GM12878 (cell line): ENCODE measurements around the gene FOXJ1. TPM values are rescaled to one million over a fixed set of nuclear protein-coding genes. Genes with fewer than 3 reads are reported as not detected.

Experiments
- ATF7 ChIP-seq: fragments of 450-650 bp; IDR thresholded peaks from 2 replicates; pipeline ENCODE4 v1.6.1; 2016; ENCODE audit warnings: low read depth, mild to moderate bottlenecking
- BMI1 ChIP-seq: fragments of 450-650 bp; IDR thresholded peaks from 2 replicates; pipeline ENCODE4 v1.6.1; 2016; ENCODE audit warnings: mild to moderate bottlenecking, moderate library complexity, borderline replicate concordance
- CREB1 ChIP-seq: IDR thresholded peaks from 2 replicates; pipeline ENCODE4 v1.6.1; 2012; ENCODE audit warnings: low read depth, mild to moderate bottlenecking, inconsistent platforms
- DPF2 ChIP-seq: fragments of 450-650 bp; IDR thresholded peaks from 2 replicates; pipeline ENCODE4 v1.6.1; 2017; ENCODE audit warnings: mild to moderate bottlenecking
- EZH2 ChIP-seq: IDR thresholded peaks from 2 replicates; pipeline ENCODE4 v1.6.1; 2012; ENCODE audit warnings: low read depth, mild to moderate bottlenecking, control low read depth, inconsistent platforms, low read length, borderline replicate concordance; ENCODE audit not compliant: control insufficient read depth
- HDAC2 ChIP-seq: fragments of 200-600 bp; sonication (generic); IDR thresholded peaks from 2 replicates; pipeline ENCODE4 v1.6.1; 2017
- LARP7 ChIP-seq: fragments of 450-650 bp; IDR thresholded peaks from 2 replicates; pipeline ENCODE4 v1.6.1; 2017; ENCODE audit warnings: mild to moderate bottlenecking
- MEF2A ChIP-seq: IDR thresholded peaks from 2 replicates; pipeline ENCODE4 v1.6.1; 2011; ENCODE audit warnings: low read depth, mild to moderate bottlenecking, low read length, moderate library complexity; ENCODE audit not compliant: insufficient read depth
- NFYA ChIP-seq: IDR thresholded peaks from 2 replicates; pipeline ENCODE4 v1.6.1; 2011; ENCODE audit warnings: low read depth, mild to moderate bottlenecking, low read length, improper control_type of control experiment, borderline replicate concordance
- PAX8 ChIP-seq: fragments of 450-650 bp; IDR thresholded peaks from 2 replicates; pipeline ENCODE4 v1.6.1; 2017; ENCODE audit warnings: mild to moderate bottlenecking, moderate library complexity
- RAD21 ChIP-seq: IDR thresholded peaks from 2 replicates; pipeline ENCODE4 v1.6.1; 2011; ENCODE audit warnings: mild to moderate bottlenecking, low read depth, low read length, moderate library complexity; ENCODE audit not compliant: insufficient read depth
- STAT1 ChIP-seq: fragments of 450-650 bp; conservative IDR thresholded peaks from 2 replicates; pipeline ENCODE4 v1.6.1; 2014; ENCODE audit warnings: antibody characterized with exemption, mild to moderate bottlenecking
- ZNF217 ChIP-seq: fragments of 450-650 bp; IDR thresholded peaks from 2 replicates; pipeline ENCODE4 v1.6.1; 2017; ENCODE audit warnings: antibody characterized with exemption, mild to moderate bottlenecking
- ZNF274 ChIP-seq: IDR thresholded peaks from one replicate; pipeline ENCODE4 v1.8.0; 2011; ENCODE audit not compliant: insufficient read length, insufficient read depth
- polyA plus RNA-seq, 11 experiments: library from polyadenylated mRNA; depleted of rRNA in 4 of 11; unstranded in 6 of 11; stranded (reverse) in 5 of 11; fragments of >200 nt; fragmentation: Nextera tagmentation in 4 of 11; fragmentation: Illumina TruSeq in 1 of 11; extraction: Ambion mirVana in 4 of 11; extraction: Trizol in 1 of 11; gene quantifications; 1 replicate in 1 of 11; 2 replicates in 10 of 11; pipeline versions ENCODE4 v1.2.1 to v1.2.3, GENCODE V29; 2011 to 2016; ENCODE audit warnings: inconsistent platforms in 2 of 11, missing spikeins in 2 of 11, low read depth in 1 of 11
- total RNA-seq, 4 experiments: library from RNA; depleted of rRNA in 3 of 4; stranded (reverse); fragments of >200 nt in 3 of 4; fragmentation: Illumina TruSeq in 1 of 4; extraction: Trizol in 1 of 4; gene quantifications; 2 replicates each; pipeline versions ENCODE4 v1.2.1 to v1.2.3, GENCODE V29; 2013 to 2021
- TF ChIP-seq, protein P1 (sequence below): fragments of 450-650 bp; IDR thresholded peaks from 2 replicates; pipeline ENCODE4 v1.6.1; 2016; ENCODE audit warnings: mild to moderate bottlenecking

Gene FOXJ1
- total and polyA plus RNA-seq, 10 of the 15 experiments (the other 5 are each of a cell fraction or from before 2014, with no cell fraction given) = not detected

DNA sequence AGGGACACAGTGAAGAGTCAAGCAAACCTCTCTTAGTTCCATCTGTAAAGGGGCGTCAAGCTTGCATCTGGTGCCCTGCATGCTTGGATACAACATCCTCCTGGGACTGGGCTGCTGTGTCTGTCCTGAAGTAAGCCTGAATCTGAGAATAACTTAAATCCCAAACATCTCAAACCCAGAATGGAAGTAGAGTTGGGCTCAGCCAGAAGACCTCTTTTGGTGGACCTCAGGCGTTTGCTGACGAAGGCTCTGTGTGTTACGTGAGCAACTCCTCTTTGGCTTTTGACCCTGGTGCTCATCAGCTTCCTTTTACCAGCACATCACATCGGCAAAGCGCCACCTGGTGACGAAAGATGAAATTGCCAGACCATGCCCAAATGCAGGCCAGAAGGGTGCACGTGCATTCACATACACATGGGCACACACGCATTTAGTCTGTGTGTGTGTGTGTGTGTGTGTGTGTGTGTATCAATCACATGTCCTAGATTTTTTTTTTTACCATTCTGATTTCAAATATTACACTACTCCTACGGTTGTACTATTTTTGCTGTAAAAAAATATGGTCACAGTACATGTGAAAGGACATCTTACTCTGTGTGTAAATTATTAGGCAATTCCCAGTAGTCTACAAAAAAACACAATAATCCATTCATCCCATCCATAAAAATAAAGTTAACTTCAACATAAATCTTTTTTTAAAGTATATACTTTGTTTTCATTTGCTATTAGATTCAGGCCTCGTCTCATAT is 41.1 kb upstream of the FOXJ1 start (continued):
- TF ChIP-seq CREB1 (peak; percentile 71), LARP7 (no peak), BMI1 (no peak), ZNF274 (no peak), HDAC2 (no peak), RAD21 (peak; percentile 81), ATF7 (no peak; the same call in 1 of the 2 replicates), EZH2 (no peak), NFYA (no peak), STAT1 (no peak), DPF2 (0 out of 2 replicates have a peak, but pooled peaks have one; percentile 15), PAX8 (no peak), MEF2A (0 out of 2 replicates have a peak, but pooled peaks have one; percentile 36), ZNF217 (no peak)
- TF ChIP-seq, protein P1, sequence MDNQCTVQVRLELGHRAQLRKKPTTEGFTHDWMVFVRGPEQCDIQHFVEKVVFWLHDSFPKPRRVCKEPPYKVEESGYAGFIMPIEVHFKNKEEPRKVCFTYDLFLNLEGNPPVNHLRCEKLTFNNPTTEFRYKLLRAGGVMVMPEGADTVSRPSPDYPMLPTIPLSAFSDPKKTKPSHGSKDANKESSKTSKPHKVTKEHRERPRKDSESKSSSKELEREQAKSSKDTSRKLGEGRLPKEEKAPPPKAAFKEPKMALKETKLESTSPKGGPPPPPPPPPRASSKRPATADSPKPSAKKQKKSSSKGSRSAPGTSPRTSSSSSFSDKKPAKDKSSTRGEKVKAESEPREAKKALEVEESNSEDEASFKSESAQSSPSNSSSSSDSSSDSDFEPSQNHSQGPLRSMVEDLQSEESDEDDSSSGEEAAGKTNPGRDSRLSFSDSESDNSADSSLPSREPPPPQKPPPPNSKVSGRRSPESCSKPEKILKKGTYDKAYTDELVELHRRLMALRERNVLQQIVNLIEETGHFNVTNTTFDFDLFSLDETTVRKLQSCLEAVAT = no peak
